C4-2B (cell line): ENCODE measurements around the gene FADS2.

Experiments
- CTCF ChIP-seq: fragments of 450-650 bp; conservative IDR thresholded peaks from 2 replicates; pipeline ENCODE4 v1.5.1; 2017; ENCODE audit warnings: mild to moderate bottlenecking
- ZFX ChIP-seq: fragments of 450-650 bp; IDR thresholded peaks from 2 replicates; pipeline ENCODE4 v1.6.1; 2017

GRCh38 chr11:61891331-61892084 lies 63.4 kb downstream of the FADS2 start, which contains the start of gene FADS3:
- TF ChIP-seq CTCF (no peak; the same call in 1 of the 2 replicates), ZFX (no peak)
